GM19043 (cell line): Measurements from ENCODE around the gene GRIK5.
"Not testable (repeated sequence)": the region's sequence is repeated elsewhere in the genome, so short reads cannot be mapped to it uniquely, and the experiment has no call there.

Source experiments
- ATAC-seq: cut with Tn5 transposase; IDR thresholded peaks from one replicate; pipeline ENCODE4 v1.9.1; 2021; ENCODE audit warnings: low read depth; ENCODE audit not compliant: unreplicated experiment

GRIK5 gene

DNA sequence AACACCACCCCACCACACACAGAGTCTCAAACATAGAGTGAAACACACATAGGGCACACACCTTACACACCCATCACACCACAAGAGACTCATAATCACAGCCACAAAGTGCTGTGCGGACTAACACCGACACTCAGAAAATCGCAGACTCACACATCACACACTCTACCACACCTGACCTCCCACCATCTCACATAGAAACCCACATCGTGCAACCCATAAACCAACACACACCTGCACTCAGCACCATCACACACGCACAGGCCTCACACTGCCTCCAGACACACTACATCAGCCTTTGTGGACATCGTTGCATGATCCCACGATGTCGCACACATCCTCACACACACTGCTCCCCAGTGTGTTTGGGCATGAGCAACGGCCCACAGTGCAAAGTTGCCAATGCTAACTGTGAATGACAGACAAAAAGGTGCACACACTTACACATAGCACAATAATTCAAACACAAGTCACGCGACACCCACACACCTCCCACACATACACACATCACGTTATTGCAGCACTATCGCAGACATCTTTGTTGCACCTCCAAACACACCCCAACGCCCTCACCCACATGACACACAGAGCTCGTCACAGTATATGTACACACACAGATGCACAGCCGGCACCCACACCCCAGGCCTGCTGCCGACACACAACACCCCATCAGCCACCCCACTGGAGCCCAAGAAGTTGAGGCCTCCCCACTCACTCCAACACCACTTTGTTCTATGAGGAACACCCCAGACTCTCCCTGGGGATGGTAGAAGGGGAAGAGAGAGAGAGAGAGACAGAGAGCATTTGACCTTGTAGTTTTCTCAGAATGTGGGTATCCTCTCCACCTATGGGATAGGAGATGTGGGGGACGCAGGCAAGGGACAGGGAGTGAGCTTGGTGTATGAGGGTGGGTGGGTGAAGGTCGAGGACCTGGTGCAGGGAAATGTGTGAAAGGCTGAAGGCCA is 74.7 kb downstream of the GRIK5 start:
- ATAC-seq, result no peak

DNA sequence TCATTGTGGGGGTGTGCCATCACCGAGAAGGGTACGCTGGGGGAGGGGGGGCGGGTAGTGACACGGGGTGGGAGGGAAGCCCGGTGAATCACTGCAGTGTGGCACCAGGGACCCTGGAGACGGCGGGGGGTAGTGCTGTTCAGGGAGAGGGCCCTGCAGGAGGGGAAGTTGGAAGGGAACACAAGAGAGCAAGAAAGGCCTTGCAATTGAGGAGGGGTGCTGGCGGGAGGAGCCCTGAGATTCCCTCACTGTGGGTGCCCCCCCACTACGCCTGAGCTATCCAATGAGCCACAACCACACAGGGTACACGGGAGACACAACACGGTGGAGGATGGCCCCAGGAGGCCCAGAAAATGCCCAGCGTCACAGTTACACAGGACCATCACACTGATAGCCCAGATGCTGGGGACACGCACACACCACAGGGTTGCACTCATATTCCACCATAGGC is 75.5 kb downstream of the GRIK5 start:
- no peak for ATAC-seq

DNA sequence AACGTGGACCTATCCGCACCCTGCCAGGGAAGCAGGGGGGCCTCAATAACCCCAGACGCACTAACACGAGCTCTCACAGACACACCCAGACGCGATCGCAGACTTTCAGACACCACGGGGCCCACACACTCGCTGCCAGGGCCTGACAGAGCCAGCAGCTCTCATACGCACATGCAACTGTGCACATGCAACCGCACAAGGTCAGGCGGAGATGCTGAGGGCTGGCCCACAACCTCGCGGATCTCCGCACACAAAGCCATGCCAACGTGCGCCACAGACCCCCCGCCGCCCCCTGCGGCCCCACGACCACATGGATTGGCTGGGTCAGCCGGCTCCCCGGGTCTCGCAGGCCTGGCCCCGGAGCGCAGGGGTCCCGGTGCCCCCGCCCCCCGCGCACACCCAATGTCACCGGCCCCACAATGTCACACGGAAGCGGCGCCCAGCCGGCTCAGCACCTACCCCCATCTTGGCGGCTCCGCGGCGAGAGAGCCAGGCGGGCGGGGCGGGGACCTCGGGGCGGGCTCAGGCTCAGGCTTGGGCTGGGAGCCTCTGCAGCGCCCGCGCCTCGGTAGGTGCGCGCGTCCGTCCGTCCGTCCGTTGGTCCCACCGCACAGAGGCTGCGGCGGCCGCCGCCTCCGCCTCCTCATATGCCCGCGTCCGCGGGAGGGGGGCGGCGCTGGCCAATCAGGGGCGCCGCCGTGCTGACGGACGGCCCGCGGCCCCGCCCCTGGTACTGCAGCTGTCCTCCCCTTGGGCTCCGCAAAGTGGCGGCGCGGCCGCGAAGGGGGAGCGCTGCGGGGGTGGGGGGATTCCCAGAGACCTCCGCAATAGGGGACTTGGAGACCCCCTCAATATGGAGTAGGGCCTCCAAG is 76.2 kb downstream of the GRIK5 start, which contains the start of gene ATP1A3:
Gene ATP1A3 (minus strand): TSS at position 619 of the 872 bp plus-strand sequence. CDS start 154 bp downstream, at position 465.
- ATAC-seq, result no peak

DNA sequence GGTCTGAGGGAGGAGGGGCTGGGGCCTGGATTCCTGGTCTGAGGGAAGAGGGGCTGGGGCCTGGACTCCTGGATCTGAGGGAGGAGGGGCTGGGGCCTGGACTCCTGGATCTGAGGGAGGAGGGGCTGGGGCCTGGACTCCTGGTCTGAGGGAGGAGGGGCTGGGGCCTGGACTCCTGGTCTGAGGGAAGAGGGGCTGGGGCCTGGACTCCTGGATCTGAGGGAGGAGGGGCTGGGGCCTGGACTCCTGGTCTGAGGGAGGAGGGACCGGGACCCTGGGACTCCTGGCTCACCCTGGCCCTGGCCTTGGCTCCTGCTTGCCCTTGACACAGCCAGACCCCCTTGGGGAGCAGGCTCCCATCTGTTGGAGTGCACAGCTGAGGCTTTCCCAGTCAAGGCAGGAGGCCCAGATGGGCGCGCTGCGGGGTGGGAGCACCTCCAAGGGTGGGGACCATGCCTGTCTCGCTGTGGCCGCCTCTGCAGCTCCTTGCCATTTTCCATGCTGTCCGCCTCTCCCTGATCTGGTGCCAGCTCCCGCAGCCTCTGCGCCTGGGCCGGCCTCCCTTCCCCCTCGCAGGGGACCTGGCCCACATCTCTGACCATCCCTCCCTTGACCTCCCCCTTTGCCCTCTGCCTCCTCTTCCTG is 78.0 kb downstream of the GRIK5 start:
- not testable (repeated sequence) for ATAC-seq

DNA sequence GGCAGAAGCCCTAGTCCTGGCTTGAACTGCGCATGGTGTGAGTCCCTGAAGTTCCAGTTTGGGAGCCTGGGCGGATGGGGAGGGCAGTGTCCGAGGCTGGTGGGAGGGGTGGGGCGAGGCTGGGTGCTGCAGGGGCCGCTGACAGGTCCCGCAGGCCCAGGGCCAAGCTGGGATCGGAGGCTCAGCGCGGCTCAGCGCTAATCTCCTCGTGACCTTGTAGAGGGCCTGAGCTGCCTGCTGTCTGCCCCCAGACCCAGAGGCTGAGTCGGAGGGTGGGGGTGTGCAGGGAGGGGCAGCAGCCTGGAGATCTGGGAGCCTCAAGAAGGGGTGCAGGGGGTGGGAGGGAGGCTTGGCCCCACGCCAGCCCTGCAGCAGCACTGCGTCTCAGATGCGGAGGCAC is 79.0 kb downstream of the GRIK5 start:
- no peak for ATAC-seq

DNA sequence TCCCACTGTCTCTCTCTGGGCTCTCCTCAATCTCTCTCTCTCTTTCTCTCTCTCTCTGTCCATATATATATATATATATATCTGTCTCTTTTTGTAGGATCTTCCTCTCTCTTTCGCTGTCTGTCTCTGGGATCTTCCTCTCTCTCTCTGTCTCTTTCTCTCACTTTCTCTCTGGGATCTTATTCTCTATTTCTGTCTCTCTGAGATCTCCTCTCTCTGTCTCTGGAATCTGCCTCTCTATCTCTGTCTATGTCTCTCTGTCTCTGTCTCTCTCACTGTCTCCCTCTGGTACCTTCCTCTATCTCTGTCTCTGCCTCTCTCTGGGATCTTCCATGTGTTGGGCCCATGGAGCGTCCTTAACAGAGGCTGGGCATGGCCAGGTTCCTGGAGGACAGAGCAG is 79.4 kb downstream of the GRIK5 start:
- no peak for ATAC-seq

DNA sequence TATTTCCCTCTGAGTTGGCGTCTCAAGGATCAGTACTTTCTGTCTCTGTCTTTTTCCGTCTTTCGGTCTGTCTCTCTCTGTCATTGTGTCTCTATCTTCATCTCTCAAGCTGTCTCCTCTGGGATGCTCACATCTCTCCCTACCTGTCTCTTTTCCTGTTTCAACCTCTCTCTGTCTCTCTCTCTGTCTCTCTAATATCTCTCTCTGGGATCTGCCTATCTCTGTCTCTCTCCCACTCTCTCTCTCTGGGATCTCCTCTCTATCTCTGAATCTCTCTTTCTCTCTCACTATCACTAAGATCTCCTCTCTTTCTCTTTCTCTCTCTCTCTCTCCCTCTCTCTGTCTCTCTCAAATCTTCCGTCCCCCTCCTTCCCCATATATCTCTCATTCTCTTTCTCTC is 80.0 kb downstream of the GRIK5 start:
- no peak for ATAC-seq

DNA sequence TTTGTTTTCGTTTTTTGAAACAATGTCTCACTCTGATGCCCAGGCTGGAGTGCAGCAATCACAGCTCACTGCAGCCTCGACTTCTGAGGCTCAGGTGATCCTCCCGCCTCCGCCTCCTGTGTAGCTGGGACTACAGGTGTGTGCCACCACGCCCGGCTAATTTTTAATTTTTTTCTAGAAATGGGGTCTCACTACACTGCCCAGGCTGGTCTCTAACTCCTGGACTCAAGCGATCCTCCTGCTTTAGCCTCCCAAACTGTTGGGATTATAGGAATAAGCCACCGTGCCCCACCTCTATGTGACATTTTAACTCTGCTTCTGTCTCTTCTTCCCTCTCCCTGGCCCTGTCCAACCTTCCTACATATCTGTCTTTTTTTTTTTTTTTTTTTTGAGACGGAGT is 81.1 kb downstream of the GRIK5 start:
- ATAC-seq, result no peak

DNA sequence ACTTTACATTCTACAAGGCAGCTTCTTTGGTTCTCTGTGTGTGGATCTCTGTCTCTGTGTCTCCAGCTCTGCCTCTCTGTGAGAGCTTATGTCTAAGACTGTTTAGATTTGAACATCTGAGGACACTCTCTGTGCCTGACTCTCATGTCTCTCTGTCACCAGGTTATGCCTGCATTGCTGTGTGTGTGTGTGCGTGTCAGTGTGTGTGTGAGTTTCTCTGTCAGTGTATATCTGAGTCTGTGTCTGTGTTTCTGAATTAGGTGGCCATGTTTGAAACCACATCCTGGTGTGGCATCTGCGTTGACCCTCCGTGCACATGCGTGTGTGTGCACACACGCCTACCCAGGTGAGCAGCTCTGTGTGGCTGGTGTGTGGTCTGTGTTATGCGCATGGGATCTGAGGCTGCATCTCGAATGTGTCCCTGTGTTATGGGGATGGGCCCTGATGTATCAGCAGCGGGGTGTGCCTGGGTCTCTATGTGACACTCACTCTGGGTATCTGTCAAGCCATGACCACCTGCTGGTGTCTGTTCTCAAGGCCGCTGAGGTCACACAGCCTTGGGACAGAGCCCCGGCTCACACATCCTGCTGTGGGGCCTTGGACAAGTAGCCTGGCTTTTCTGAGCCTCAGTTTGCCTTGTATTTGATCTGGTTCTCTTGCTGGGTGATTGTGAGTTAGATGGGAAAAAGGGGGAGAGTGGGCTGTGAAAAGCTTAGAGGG is 82.7 kb downstream of the GRIK5 start:
- no peak for ATAC-seq

DNA sequence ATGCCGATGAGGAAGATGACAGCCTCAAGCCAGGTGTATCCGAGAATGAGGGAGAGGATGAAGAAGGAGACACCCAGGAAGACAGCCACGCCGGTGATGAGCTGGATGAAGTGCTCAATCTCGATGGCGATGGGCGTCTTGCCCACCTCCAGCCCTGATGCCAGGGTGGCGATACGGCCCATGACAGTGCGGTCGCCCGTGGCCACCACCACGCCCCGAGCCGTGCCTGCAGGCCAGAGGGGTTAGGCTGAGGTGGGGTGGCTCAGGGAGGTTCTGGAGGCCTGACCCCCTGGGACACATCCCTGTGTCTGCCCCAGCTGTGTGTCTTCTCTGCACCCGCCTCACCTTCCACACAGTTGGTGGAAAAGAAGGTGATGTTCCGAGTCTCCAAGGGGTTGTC is 85.0 kb downstream of the GRIK5 start:
- no peak for ATAC-seq

DNA sequence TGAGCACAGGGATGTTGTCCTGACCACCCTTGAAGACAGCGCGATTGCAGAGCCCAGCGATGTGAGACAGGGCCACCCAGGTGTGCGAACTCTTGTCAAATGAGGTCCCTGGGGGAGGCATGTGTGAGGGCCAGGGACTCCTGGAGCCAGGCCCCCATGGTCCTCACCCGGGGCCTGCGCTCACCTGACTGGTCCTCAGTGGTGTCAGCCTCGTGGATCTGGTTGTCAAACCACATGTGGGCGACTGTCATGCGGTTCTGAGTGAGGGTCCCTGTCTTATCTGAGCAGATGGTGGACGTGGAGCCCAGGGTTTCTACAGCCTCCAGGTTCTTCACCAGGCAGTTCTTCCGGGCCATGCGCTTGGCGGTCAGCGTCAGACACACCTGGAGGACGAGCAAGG is 88.3 kb downstream of the GRIK5 start:
- ATAC-seq, result no peak

DNA sequence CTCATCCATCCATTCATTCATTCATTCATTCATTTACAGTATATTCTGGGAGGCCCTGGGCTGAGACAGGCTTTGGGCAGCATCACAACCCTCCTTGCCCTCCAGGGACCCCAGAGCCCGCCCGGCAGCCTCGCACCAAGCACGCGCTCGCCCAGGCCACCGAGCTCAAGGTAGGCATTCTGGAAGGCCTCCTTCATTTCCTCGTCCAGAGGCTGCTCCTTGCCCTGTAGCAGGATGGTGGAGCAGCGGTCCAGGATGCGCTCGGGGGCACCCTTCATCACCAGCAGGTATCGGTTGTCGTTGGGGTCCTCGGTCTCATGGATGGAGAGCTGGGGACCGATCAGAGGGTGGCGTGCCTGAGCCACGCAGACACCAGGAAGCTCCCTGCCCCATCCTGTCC is 91.5 kb downstream of the GRIK5 start:
- ATAC-seq, result no peak

DNA sequence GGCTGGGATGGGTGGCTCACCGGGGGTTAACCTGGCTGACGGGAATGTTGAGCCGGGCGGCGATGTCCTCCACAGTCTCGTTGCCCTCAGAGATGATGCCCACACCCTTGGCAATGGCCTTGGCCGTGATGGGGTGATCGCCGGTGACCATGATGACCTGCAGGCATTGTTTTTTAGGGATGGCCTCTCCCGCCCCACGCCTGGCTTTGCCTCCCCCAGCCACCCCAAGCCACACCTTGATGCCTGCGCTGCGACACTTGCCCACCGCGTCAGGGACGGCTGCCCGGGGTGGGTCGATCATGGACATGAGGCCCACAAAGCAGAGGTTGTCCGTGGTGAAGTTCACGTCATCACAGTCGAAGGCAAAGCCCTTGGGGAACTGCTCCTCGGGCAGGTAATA is 92.1 kb downstream of the GRIK5 start:
- no peak for ATAC-seq

DNA sequence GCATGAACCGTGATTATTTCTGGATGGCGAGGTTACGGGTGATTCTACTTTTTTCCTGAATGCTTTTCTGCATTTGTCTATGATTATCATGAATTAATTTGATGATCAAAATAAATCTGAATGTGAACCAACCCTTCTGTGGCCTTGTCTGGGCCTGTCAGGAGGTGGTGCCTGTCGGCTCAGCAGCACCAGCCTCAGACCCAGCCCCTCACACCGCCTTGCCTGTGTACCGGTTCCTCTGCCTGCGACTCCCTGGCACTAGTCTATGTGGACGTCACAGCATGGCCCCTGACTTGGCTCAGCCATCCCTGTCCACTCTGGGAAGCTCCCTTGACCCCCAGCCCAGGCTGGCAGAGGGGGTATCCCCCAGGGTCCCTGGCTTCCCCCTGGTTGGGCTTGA is 95.4 kb downstream of the GRIK5 start:
- no peak for ATAC-seq

DNA sequence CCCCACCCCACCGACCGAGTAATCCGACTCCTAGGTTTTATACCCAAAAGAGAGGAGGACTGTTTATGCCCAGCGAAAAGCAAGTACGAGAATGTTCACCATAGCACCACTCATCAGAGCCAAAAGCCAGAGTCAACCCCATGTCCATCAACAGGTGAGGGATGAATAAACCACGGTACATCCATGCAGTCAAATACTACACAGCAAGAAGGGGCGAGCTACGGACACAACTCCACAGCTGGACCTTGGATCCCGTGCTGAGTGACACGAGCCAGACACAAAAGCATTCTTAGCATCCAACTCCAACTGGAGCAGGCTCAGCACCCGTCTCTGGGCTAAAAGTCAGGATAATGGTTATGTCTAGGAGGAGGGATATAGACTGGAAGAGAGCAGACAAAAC is 98.6 kb downstream of the GRIK5 start:
- ATAC-seq, result no peak

DNA sequence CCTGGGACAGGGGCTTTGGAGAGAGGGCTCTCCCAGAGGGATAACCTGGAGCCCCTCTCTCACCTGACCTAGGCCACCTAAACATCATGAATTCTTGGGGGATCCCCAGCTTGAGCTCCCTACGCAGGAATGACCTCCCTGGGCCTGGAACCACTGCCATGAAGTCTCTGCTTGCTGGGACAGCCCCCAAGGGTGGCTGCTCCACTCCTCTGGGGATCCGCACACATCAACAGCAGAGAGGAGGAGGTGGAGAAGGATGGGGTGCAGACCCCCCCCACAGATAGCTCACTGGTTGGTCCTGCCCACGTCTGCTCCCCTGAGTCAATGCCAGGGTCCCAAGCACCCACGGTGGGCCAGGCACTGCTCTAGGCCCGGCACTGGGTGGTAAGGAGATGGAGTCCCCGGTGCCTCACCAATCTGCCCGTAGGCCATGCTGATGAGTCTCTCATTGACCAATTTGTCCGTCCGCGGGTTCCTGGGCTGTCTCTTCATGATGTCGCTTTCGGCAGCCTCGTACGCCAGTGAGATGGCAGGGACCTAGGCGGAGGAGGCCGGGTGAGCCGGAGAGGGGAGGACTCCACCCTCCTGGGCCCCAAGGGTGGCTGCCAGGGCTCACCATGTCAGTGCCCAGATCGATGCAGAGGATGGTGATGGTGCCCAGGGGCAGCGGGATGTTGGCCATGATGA is 100.1 kb downstream of the GRIK5 start:
- ATAC-seq, result no peak

DNA sequence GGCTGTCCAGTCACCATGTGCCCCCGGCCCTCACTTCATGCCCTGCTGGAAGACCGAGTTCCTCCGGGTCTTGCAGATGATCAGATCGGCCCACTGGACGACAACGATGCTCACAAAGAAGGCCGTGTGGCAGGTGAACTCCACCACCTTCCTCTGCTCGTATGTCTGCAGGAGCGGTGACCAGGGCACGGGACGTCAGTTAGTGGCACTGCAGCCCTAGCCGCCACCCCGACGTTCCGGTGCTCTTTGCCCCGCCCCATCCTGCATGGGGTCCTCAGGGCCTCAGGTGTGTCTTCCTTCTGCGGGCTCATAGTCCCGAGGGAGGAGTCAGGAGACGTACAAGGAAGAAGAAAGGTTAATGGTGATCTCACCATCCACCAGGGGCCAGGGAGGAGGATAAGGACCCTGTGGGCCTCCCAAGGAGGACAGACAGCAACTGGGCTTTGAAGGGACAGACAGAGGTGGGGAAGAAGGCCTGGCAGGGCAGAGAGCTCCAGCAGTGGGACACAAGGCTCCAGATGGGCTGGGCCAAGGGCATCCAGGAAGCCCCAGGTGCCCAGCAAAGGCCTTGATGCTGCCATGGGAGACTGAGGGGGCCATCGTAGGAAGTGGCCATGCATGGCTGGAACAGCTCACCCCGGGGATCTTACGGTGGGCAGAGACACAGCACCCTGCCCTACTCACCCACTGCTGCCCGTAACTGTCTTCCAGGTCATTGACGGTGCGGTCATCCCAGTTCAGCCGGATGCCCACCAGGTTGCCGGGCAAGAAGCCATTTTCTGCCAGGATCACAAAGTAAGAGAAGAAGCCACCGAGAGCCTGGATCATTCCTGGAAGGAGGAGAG is 101.0 kb downstream of the GRIK5 start:
- ATAC-seq, result no peak

DNA sequence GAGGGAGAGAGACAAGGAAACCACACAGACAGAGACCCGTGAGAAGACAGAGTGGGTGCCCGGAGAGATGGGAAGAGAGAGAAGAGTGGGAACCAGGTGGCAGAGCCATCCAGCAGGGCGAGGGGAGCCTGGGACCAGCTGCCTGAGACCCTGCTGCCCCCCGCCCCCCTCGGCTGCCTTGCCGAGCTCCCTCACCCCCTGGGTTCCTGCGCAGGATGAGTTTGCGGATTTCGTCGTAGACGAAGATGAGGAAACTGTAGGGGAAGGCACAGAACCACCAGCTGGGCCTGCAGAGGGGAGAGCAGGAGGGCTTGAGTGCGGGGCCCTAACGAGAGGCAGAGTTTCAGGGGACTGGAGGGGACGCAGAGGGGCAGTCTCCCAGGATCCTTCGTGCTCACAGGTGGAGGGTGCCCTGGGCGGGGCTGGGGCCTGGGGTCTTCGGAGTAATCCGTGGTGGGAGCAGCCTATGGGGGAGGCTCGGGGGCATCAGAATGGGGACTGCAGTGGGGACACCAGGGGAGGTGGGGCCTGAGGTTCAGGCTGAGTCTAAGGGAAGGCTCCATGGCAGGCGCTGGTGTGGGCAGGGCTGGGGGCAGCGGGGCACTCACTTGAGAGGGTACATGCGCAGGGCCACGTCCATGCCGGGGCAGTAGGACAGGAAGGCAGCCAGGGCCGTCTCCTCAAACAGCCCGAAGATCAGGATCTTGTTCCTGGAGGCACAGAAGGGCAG is 102.8 kb downstream of the GRIK5 start:
- ATAC-seq, result no peak
